ENCODE measurements around the gene PRKN.

- TF ChIP-seq CTCF (IDR thresholded peaks at IDR 0.05; ENCODE audit: insufficient read depth, low read length) (no peak), GABPA (IDR thresholded peaks at IDR 0.05; ENCODE audit: low read depth) (no peak), POLR2AphosphoS5 (IDR thresholded peaks at IDR 0.05; ENCODE audit: low read depth) (no peak)
Measured at GRCh38 chr6:161446296-161446925, 1281.2 kb downstream of the PRKN start.
